CD4-positive, alpha-beta T cell (primary cell): ENCODE data around the gene SCGB1C1. TPM values are rescaled to one million over a fixed set of nuclear protein-coding genes. Genes with fewer than 3 reads are reported as not detected.
"Not testable (repeated sequence)": the region's sequence is repeated elsewhere in the genome, so short reads cannot be mapped to it uniquely, and the experiment has no call there.

ENCODE experiments used
- ATAC-seq: fragments of 200-7000 bp; cut with Tn5 transposase; one replicate; pipeline ENCODE4 v1.10.0; 2022; ENCODE audit warnings: mild to moderate bottlenecking; ENCODE audit not compliant: poor library complexity
- CTCF ChIA-PET: fragments of 350-600 bp; sonication (Branson Sonifier 250); formaldehyde crosslinking; loops from one replicate; lab custom pipeline; 2021; ENCODE audit warnings: antibody characterized with exemption, inconsistent platforms; lab: Charles Lee
- POLR2A ChIA-PET: fragments of 350-600 bp; sonication (Branson Sonifier 250); formaldehyde crosslinking; loops from one replicate; lab custom pipeline; 2021; ENCODE audit warnings: antibody characterized with exemption, inconsistent platforms; lab: Charles Lee
- DNase-seq, 14 experiments: peaks; one replicate each; pipeline ENCODE4 v3.0.0-alpha.2; 2013 to 2020; ENCODE audit warnings: mixed read lengths in 2 of 14
- H3K27ac ChIP-seq, 2 donors: one replicate each; pipeline versions ENCODE4 v1.5.1 to v1.7.0; 2013; ENCODE audit warnings: low read length in 2 of 2, low read depth in 1 of 2, mild to moderate bottlenecking in 1 of 2
- H3K27me3 ChIP-seq, 2 experiments: 1 replicate in 1 of 2; 2 replicates in 1 of 2; pipeline versions ENCODE4 v1.6.1 to v1.7.0; 2013; ENCODE audit warnings: low read length in 2 of 2, control low read depth in 1 of 2, mild to moderate bottlenecking in 1 of 2, moderate library complexity in 1 of 2; ENCODE audit not compliant: insufficient read depth in 2 of 2, control insufficient read depth in 1 of 2
- H3K36me3 ChIP-seq: one replicate; pipeline ENCODE4 v1.6.1; 2013; ENCODE audit warnings: low read length, control low read depth; ENCODE audit not compliant: insufficient read depth
- H3K4me1 ChIP-seq: one replicate; pipeline ENCODE4 v1.6.1; 2013; ENCODE audit warnings: low read length, control low read depth; ENCODE audit not compliant: insufficient read depth
- H3K4me3 ChIP-seq: one replicate; pipeline ENCODE4 v1.5.1; 2013; ENCODE audit warnings: mild to moderate bottlenecking, low read length, moderate library complexity
- H3K9me3 ChIP-seq, 2 experiments: 1 replicate in 1 of 2; 2 replicates in 1 of 2; pipeline versions ENCODE4 v1.6.1 to v1.7.0; 2013; ENCODE audit warnings: low read length in 2 of 2, mild to moderate bottlenecking in 2 of 2, control low read depth in 1 of 2, moderate library complexity in 1 of 2; ENCODE audit not compliant: control insufficient read depth in 1 of 2, insufficient read depth in 1 of 2
- H3K27ac Mint-ChIP-seq: one replicate; pipeline ENCODE4 v1.8.0; 2020; ENCODE audit warnings: mixed read lengths
- H3K27me3 Mint-ChIP-seq: one replicate; pipeline ENCODE4 v1.8.0; 2021; ENCODE audit warnings: mixed read lengths
- H3K36me3 Mint-ChIP-seq: one replicate; pipeline ENCODE4 v1.8.0; 2021; ENCODE audit warnings: low read depth, mixed read lengths
- H3K4me1 Mint-ChIP-seq: one replicate; pipeline ENCODE4 v1.8.0; 2021; ENCODE audit warnings: low read depth, mixed read lengths
- H3K4me3 Mint-ChIP-seq: one replicate; pipeline ENCODE4 v1.8.0; 2020; ENCODE audit warnings: mild to moderate bottlenecking, mixed read lengths
- H3K9me3 Mint-ChIP-seq: one replicate; pipeline ENCODE4 v1.8.0; 2020; ENCODE audit warnings: mixed read lengths
- intact Hi-C, 2 experiments: fragments of 100-400 bp; cut with DNase I in 1 of 2; cut with micrococcal nuclease in 1 of 2; formaldehyde crosslinking; loops; one replicate each; pipeline versions ENCODE4 v1.15.1 to v1.9.0; 2023 to 2025; cut with DNase I, micrococcal nuclease
- total RNA-seq, 174 experiments: library from RNA in 2 of 174; stranded (reverse) in 2 of 174; gene quantifications; one replicate each; pipeline ENCODE4 v1.2.3 and lab custom pipeline; 2021 to 2026
- TF ChIP-seq, protein P1 (sequence below): fragments of 200-600 bp; IDR thresholded peaks from one replicate; pipeline ENCODE4 v1.8.0; 2022; ENCODE audit warnings: antibody characterized with exemption, mild to moderate bottlenecking

SCGB1C1 gene
- total RNA-seq, 2 experiments from 2014 or later: not detected

DNA sequence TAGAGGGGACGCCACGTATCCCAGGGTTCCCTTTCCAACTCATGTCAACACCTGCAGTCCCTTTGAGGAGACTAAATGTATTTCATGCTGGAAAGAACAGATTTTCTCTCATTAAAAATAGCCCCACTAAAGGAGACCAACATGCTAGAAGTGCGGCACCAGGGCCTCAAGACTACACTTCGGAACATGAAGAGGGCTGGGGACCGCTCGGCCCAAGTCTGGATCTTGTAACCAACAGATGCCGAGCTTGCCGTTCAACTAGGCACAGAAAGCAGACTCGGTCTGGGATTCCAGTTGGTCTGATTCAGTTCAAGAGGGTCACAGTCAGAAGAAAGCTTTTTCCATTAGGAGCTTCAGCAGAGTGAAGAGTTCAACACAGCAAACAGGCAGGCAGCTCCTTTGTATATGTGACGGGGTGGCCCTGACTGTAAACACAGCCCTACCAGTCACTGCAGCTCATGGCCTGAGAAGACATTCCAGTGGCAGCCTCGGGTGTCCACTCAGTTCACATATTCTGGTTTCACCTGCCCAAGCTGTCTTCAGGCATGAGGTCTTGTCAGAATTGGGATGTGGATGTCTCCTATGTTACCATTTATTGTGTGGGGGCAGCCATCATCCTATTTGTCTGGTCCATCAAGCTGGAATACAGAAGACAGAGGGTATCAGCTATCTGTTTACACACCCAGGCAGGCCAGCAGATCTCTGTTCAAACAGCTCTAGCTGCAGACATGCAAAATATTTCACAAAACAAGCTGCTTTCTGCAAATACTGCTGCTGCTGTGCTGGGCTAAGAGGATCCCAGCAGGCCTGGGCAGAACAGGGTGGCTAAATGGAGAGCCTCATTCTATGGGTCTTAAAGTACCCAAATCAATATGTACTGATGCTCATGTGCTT, 23.4 kb downstream of the SCGB1C1 start:
- peaks cover 52% of the 10 kb centered on the region for H3K36me3 ChIP-seq
- peaks cover 63% of the 10 kb centered on the region for H3K36me3 Mint-ChIP-seq
- no peak overlapping the region for H3K27ac Mint-ChIP-seq

DNA sequence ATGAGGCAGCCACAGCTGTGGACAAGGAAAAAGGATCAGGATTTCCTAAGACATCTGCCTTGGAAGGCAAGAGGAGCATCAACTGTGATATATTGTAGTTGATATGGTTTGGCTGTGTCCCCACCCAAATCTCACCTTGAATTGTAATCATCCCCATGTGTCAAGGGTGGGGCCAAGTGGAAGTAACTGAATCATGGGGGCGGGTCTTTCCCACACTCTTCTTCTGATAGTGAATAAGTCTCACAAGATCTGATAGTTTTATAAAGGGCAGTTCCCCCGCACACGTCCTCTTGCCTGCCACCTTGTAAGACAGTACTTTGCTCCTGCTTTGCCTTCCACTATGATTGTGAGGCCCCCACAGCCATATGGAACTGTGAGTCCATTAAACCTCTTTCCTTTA, 24.8 kb downstream of the SCGB1C1 start:
- H3K27ac ChIP-seq: no peak overlapping the region
- peak overlapping the region; percentile 7 for H3K27ac Mint-ChIP-seq
- H3K4me1 ChIP-seq: no peaks in the 10 kb centered on the region
- DNase-seq (no peak), ATAC-seq (no peak)
- no peak overlapping the region for H3K4me3 ChIP-seq
- H3K4me1 Mint-ChIP-seq: no peaks in the 10 kb centered on the region
- no peaks in the 10 kb centered on the region for H3K9me3 ChIP-seq
- H3K27me3 ChIP-seq: no peaks in the 10 kb centered on the region
- TF ChIP-seq, protein P1, sequence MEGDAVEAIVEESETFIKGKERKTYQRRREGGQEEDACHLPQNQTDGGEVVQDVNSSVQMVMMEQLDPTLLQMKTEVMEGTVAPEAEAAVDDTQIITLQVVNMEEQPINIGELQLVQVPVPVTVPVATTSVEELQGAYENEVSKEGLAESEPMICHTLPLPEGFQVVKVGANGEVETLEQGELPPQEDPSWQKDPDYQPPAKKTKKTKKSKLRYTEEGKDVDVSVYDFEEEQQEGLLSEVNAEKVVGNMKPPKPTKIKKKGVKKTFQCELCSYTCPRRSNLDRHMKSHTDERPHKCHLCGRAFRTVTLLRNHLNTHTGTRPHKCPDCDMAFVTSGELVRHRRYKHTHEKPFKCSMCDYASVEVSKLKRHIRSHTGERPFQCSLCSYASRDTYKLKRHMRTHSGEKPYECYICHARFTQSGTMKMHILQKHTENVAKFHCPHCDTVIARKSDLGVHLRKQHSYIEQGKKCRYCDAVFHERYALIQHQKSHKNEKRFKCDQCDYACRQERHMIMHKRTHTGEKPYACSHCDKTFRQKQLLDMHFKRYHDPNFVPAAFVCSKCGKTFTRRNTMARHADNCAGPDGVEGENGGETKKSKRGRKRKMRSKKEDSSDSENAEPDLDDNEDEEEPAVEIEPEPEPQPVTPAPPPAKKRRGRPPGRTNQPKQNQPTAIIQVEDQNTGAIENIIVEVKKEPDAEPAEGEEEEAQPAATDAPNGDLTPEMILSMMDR: no peak
- no peak overlapping the region for H3K4me3 Mint-ChIP-seq
- H3K9me3 Mint-ChIP-seq: no peaks in the 10 kb centered on the region
- intact Hi-C loops: loop anchor here in 1 of 2 experiments (10.0 kb wide), 1 partner anchor 1527 kb away; no protein-coding TSS in a partner anchor
- no peaks in the 10 kb centered on the region for H3K27me3 Mint-ChIP-seq
- H3K36me3 ChIP-seq: peaks cover 39% of the 10 kb centered on the region
- ChIA-PET POLR2A (interaction anchor here (2.1 kb wide), 1 partner anchor 11 kb away, joined by 20 read pairs; the partner anchor contains the start of genes BET1L and RIC8A), CTCF (no interaction called here)
- peaks cover 58% of the 10 kb centered on the region for H3K36me3 Mint-ChIP-seq

More for the DNA sequence above, 23.4 kb downstream of the SCGB1C1 start:
- ATAC-seq: no peak
- TF ChIP-seq, protein P1: no peak
- POLR2A ChIA-PET: interaction anchor here (0.6 to 2.1 kb wide), 3 partner anchors 9 to 592 kb away, joined by 3 to 20 read pairs (median 3); partner anchors contain the start of genes BET1L and RIC8A
- CTCF ChIA-PET: no interaction called here
- no peak overlapping the region for H3K4me3 Mint-ChIP-seq
- H3K9me3 Mint-ChIP-seq: no peaks in the 10 kb centered on the region
- Histone ChIP-seq H3K27me3 (no peaks in the 10 kb centered on the region), H3K4me3 (no peak overlapping the region), H3K9me3 (no peaks in the 10 kb centered on the region), H3K4me1 (no peaks in the 10 kb centered on the region), H3K27ac (no peak overlapping the region)
- no peak for DNase-seq
- no peaks in the 10 kb centered on the region for H3K27me3 Mint-ChIP-seq
- intact Hi-C loops: loop anchor here in 1 of 2 experiments (10.0 kb wide), 1 partner anchor 1528 kb away; no protein-coding TSS in a partner anchor
- H3K4me1 Mint-ChIP-seq: no peaks in the 10 kb centered on the region

DNA sequence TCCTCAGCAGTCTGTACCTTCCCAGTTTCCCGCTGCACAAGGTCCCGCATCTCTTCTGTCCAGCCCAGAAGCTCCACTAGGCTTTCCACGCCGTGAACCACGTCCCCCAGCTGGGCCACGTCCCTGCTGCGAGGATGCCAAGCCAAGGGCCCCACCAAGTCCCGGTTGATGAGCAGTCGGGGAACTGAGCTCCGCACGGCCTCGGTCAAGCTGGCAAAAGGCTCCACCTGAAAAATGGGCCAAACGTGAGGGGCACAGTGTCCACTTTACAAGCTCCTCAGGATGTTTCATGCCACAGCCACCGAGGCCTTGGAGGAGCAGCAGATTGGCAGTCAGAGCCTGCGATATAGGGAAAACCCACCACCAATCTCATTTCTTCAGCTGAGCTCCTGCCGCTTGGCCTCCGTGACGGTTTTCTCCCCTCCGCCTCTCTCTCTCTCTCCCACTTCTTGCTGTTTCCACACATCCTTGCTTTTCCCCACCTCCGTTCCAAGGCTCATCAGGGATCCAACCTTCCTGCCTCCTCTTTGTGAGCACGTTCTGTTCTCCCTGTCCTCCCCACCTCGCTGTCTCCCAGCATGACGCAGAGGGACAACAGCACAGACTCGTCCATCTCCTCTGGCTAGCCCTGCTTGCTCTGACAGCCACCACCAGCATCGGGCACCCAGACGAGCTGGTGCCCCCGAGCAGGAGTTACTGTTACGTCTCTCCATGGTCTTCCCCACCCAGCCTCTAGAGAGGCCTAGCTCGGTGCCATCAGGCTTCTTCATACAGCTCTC, 26.1 kb downstream of the SCGB1C1 start:
- peaks cover 53% of the 10 kb centered on the region for H3K36me3 Mint-ChIP-seq

DNA sequence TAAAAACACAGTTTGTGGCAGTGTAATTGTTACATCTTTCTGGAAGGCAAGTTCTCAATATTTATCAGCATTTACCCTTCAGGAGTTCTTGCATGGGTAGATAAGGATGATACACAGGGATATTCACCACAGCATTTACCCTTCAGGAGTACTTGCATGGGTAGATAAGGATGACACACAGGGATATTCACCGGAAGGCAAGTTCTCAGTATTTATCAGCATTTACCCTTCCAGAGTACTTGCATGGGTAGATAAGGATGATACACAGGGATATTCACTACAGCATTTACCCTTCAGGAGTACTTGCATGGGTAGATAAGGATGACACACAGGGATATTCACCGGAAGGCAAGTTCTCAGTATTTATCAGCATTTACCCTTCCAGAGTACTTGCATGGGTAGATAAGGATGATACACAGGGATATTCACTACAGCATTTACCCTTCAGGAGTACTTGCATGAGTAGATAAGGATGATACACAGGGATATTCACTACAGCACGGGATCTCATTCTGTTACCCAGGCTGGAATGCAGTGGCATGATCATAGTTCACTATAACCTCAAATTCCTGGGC, 27.9 kb downstream of the SCGB1C1 start:
- intact Hi-C loops, H3K27me3 ChIP-seq, H3K9me3 ChIP-seq, H3K9me3 Mint-ChIP-seq, H3K4me1 Mint-ChIP-seq, H3K4me3 ChIP-seq, DNase-seq, CTCF ChIA-PET, H3K4me3 Mint-ChIP-seq, H3K27me3 Mint-ChIP-seq, H3K27ac ChIP-seq, ATAC-seq, H3K4me1 ChIP-seq, H3K27ac Mint-ChIP-seq: not testable (repeated sequence)
- POLR2A ChIA-PET: interaction anchor here (0.8 to 1.2 kb wide), 2 partner anchors 13 to 16 kb away, joined by 3 read pairs; partner anchors contain the start of genes BET1L, PSMD13 and RIC8A
- peaks cover 37% of the 10 kb centered on the region for H3K36me3 Mint-ChIP-seq
- peaks cover 24% of the 10 kb centered on the region for H3K36me3 ChIP-seq

More for the DNA sequence above, 26.1 kb downstream of the SCGB1C1 start:
- DNase-seq (no peak), ATAC-seq (no peak)
- H3K9me3 Mint-ChIP-seq: no peaks in the 10 kb centered on the region
- H3K27ac ChIP-seq: no peak overlapping the region
- ChIA-PET CTCF (no interaction called here), POLR2A (interaction anchor here (1.0 kb wide), 1 partner anchor 11 kb away, joined by 6 read pairs; the partner anchor contains the start of genes BET1L and RIC8A)
- TF ChIP-seq, protein P1: no peak
- H3K27me3 Mint-ChIP-seq: no peaks in the 10 kb centered on the region
- intact Hi-C loops: loop anchor here in 1 of 2 experiments (10.0 kb wide), 1 partner anchor 1526 kb away; no protein-coding TSS in a partner anchor
- no peak overlapping the region for H3K27ac Mint-ChIP-seq
- H3K4me1 Mint-ChIP-seq: no peaks in the 10 kb centered on the region
- no peak overlapping the region for H3K4me3 Mint-ChIP-seq
- H3K36me3 ChIP-seq: peaks cover 31% of the 10 kb centered on the region
- no peaks in the 10 kb centered on the region for H3K27me3 ChIP-seq
- H3K4me3 ChIP-seq: no peak overlapping the region
- H3K4me1 ChIP-seq: no peaks in the 10 kb centered on the region
- no peaks in the 10 kb centered on the region for H3K9me3 ChIP-seq
